ENCODE measurements around the gene LOXL3. TPM values are rescaled to one million over a fixed set of nuclear protein-coding genes. Genes with fewer than 3 reads are reported as not detected.

LOXL3 gene
- total and polyA plus RNA-seq, 2 of the 8 experiments (the other 6 are each of a cell fraction or from before 2014, with no cell fraction given): 22.4 to 27.2 TPM

DNA sequence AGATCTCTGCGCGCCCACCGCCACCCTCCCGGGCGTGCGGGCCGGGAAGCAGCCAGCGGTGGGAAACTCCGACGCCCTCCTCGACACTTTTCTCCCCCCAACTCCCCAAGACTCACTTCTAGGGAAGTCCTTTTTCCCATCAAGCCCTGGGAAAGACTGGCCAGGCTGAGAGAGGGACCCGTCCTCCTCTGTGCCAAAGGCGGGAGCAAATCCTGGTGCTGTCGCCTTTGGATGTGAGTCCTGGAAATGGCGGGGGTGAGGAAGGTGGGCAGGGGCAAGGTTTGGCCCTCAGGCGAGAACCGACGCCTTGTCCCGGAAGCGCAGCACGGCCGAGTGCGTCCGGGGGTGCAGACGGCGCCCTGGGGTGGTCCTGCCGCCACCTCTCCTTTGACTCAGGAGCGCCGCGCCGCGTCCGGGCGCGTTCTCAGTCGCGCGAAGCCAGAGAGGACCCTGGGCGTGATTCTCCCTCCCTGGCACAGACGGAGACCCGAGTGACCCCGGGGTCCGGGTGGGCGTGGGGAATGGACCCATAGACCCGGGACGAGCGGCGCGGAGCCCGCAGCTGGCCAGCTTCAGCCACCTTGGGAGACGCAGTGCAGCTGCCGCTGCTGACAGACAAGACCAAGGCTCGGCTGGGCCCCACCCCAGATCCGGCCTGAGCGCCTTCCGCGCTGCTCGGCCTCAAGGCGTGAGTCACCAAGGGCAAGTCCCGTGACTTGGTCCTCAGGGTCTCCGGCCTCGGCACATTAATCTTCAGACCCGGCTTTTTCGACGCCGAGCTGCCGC is 50.8 kb downstream of the LOXL3 start (continued):
- TF ChIP-seq, protein P1, sequence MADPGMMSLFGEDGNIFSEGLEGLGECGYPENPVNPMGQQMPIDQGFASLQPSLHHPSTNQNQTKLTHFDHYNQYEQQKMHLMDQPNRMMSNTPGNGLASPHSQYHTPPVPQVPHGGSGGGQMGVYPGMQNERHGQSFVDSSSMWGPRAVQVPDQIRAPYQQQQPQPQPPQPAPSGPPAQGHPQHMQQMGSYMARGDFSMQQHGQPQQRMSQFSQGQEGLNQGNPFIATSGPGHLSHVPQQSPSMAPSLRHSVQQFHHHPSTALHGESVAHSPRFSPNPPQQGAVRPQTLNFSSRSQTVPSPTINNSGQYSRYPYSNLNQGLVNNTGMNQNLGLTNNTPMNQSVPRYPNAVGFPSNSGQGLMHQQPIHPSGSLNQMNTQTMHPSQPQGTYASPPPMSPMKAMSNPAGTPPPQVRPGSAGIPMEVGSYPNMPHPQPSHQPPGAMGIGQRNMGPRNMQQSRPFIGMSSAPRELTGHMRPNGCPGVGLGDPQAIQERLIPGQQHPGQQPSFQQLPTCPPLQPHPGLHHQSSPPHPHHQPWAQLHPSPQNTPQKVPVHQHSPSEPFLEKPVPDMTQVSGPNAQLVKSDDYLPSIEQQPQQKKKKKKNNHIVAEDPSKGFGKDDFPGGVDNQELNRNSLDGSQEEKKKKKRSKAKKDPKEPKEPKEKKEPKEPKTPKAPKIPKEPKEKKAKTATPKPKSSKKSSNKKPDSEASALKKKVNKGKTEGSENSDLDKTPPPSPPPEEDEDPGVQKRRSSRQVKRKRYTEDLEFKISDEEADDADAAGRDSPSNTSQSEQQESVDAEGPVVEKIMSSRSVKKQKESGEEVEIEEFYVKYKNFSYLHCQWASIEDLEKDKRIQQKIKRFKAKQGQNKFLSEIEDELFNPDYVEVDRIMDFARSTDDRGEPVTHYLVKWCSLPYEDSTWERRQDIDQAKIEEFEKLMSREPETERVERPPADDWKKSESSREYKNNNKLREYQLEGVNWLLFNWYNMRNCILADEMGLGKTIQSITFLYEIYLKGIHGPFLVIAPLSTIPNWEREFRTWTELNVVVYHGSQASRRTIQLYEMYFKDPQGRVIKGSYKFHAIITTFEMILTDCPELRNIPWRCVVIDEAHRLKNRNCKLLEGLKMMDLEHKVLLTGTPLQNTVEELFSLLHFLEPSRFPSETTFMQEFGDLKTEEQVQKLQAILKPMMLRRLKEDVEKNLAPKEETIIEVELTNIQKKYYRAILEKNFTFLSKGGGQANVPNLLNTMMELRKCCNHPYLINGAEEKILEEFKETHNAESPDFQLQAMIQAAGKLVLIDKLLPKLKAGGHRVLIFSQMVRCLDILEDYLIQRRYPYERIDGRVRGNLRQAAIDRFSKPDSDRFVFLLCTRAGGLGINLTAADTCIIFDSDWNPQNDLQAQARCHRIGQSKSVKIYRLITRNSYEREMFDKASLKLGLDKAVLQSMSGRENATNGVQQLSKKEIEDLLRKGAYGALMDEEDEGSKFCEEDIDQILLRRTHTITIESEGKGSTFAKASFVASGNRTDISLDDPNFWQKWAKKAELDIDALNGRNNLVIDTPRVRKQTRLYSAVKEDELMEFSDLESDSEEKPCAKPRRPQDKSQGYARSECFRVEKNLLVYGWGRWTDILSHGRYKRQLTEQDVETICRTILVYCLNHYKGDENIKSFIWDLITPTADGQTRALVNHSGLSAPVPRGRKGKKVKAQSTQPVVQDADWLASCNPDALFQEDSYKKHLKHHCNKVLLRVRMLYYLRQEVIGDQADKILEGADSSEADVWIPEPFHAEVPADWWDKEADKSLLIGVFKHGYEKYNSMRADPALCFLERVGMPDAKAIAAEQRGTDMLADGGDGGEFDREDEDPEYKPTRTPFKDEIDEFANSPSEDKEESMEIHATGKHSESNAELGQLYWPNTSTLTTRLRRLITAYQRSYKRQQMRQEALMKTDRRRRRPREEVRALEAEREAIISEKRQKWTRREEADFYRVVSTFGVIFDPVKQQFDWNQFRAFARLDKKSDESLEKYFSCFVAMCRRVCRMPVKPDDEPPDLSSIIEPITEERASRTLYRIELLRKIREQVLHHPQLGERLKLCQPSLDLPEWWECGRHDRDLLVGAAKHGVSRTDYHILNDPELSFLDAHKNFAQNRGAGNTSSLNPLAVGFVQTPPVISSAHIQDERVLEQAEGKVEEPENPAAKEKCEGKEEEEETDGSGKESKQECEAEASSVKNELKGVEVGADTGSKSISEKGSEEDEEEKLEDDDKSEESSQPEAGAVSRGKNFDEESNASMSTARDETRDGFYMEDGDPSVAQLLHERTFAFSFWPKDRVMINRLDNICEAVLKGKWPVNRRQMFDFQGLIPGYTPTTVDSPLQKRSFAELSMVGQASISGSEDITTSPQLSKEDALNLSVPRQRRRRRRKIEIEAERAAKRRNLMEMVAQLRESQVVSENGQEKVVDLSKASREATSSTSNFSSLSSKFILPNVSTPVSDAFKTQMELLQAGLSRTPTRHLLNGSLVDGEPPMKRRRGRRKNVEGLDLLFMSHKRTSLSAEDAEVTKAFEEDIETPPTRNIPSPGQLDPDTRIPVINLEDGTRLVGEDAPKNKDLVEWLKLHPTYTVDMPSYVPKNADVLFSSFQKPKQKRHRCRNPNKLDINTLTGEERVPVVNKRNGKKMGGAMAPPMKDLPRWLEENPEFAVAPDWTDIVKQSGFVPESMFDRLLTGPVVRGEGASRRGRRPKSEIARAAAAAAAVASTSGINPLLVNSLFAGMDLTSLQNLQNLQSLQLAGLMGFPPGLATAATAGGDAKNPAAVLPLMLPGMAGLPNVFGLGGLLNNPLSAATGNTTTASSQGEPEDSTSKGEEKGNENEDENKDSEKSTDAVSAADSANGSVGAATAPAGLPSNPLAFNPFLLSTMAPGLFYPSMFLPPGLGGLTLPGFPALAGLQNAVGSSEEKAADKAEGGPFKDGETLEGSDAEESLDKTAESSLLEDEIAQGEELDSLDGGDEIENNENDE (IDR thresholded peaks at IDR 0.05; ENCODE audit: insufficient replicate concordance, low read length): no peak
- TF ChIP-seq RNF2 (IDR thresholded peaks at IDR 0.05; ENCODE audit: borderline replicate concordance, low read depth, low read length, missing control alignments, poor library complexity, severe bottlenecking) (peak; percentile 59), EP300 (IDR thresholded peaks at IDR 0.05; ENCODE audit: borderline replicate concordance in 1 of 2, low read depth in 2 of 2, low read length in 2 of 2) (no peak), TAF1 (IDR thresholded peaks at IDR 0.05; ENCODE audit: low read depth, low read length) (no peak), POLR2A (IDR thresholded peaks at IDR 0.05; ENCODE audit: control extremely low read depth in 1 of 2, low read depth in 2 of 2, low read length in 2 of 2) (no peak), NANOG (IDR thresholded peaks at IDR 0.05; ENCODE audit: insufficient read depth, low read depth, low read length, poor library complexity, severe bottlenecking) (no peak), ZNF274 (IDR thresholded peaks at IDR 0.05; ENCODE audit: borderline replicate concordance, extremely low read depth, low read length) (no peak)
- TF ChIP-seq, protein P2, sequence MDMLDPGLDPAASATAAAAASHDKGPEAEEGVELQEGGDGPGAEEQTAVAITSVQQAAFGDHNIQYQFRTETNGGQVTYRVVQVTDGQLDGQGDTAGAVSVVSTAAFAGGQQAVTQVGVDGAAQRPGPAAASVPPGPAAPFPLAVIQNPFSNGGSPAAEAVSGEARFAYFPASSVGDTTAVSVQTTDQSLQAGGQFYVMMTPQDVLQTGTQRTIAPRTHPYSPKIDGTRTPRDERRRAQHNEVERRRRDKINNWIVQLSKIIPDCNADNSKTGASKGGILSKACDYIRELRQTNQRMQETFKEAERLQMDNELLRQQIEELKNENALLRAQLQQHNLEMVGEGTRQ (IDR thresholded peaks at IDR 0.05; ENCODE audit: low read length): no peak
